NCI-H510A treated with DMSO at 0.1 percent for 48 hours (cell line): ENCODE results near the gene PHEX.
"Not testable (repeated sequence)": the region's sequence is repeated elsewhere in the genome, so short reads cannot be mapped to it uniquely, and the experiment has no call there.

ENCODE experiments used
- DNase-seq: peaks from one replicate; lab custom pipeline; 2025; lab: John Stamatoyannopoulos, UW

Gene PHEX

DNA sequence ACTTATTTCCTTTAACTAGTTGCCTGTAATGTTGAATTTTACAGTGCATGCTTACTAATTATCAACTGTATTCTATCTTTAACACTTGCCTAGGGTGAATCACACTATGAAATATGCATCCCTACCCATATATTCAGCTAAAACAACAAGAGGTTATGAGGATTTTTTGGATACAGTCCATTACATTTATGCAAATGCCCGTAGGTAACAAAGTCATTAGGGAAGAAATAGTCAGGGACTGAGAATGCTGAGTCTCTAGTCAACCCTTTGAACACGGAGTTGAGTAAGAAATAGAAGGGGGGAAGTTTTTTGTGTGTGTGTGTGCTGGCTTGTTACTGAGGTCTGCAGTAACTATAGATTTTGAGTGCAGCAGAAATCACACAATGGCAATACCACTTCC lies 214.5 kb downstream of the PHEX start:
- no peak for DNase-seq

DNA sequence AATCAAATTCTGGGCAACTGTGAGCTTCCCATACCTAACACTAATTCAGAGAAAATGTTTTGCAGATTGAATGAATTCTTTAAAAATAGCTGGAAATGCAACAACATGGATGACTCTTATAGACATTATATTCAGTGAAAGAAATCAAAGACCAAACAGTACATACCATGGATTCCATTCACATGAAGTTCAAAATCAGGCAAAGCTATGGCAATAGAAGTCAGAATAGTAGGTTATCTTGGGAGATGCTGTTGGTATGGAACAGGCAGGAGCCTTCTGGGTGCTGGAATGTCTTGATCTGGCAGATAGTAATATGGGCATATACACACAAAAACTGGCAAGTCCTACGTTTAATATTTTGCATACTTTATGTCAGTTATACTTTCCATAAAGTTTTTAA lies 215.0 kb downstream of the PHEX start:
- no peak for DNase-seq

DNA sequence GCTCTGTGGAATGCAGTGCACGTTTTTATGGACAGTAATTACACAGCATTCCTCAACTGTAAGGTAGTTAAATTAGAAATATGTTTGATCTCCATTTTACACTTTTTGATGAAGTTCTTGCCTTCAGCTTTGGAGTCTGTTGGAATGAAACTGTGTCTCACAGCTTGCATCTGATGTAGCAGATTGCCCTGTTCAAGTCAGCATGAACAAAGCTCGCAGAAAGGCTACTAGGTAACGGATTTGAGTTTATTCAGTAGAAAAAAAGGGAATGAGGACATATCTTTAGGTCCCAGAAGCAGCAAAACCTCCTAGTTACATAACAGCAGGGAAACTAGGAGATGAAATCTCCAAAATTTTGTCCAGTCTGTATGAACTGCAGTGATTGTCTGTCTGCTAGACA lies 216.3 kb downstream of the PHEX start:
- no peak for DNase-seq

- DNase-seq, result no peak
Measured at GRCh38 chrX:22249371-22249770, 217.2 kb downstream of the PHEX start.

- DNase-seq, result no peak
Measured at GRCh38 chrX:22268706-22269105, 236.6 kb downstream of the PHEX start.

DNA sequence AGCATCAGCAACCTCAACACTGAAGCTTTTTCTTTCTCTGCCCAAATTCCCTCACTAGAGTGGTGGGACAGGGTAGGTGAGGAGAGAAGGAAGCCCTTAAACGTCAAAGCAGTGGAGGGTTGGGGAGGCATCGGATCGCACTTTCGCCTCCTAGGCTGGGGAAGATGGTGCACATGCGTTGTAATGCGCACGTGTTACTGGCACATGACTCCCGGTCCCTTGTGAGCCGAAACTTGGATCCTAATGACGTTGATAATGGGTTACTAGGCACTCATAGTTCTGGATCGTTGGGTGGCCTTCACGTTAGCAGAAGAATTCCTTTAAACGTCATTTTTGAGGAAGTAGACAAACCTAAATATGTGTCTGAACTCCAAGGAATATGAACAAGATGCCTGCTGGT lies 240.5 kb downstream of the PHEX start, which contains the start of gene CBLL2:
TSS of gene CBLL2 (plus strand) at position 301 of the 400 bp plus-strand sequence. CDS start at position 380, 79 bp downstream.
- no peak for DNase-seq

DNA sequence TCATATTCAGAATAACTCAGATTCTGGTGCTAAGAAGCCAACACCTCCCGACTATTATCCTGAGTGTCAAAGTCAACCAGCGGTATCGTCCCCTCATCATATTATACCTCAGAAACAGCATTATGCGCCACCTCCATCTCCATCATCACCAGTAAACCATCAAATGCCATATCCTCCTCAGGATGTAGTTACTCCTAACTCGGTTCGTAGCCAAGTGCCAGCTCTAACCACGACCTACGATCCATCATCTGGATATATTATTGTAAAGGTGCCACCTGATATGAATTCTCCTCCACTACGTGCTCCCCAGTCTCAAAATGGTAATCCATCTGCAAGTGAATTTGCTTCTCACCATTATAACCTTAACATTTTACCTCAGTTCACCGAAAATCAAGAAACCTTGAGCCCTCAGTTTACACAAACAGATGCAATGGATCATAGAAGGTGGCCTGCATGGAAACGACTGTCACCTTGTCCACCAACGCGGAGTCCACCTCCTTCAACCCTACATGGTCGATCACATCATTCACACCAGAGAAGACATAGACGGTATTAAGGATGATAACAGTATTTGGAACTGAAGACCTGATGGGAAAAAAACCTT lies 241.7 kb downstream of the PHEX start:
- DNase-seq, result no peak

DNA sequence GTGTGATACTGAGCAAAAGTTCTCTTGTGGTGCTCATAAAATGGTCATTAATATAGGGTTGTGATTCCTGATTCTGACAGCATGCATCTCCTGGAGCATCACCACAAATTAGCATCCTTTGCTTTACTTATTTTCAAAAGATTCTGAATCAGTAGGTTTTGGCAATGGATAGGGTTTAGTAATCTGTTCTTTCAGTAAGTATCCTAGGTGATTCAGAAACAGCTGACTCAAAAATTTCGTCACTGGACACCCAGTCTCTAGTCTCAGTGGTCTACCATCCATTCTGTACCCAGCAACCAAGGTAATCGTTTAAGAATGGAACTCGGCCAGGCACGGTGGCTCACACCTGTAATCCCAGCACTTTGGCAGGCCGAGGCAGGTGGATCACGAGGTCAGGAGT lies 244.7 kb downstream of the PHEX start:
- DNase-seq, result no peak

DNA sequence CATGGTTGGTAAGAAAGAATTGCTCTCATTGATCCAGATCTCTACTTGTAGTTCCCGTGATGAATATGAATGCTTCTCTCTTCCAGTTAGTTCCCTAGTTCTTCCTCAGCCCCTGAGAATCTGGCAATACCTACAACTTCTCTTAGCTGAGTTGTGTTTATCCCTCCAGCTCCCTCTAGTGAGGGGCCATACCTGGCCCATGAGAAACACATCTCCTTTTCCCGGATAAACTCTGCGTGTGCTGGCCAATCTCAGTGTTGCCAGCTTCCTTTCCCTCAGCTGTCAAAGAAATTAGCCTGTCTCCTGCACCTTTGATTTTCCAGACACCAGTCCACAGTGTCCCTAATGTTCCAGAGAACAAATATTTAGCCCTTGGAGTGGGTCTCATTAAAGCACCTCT lies 246.2 kb downstream of the PHEX start:
- no peak for DNase-seq

- not testable (repeated sequence) for DNase-seq
Measured at GRCh38 chrX:22289209-22289608, 257.1 kb downstream of the PHEX start.

GRCh38 chrX:22296871-22297270 lies 264.7 kb downstream of the PHEX start:
- DNase-seq, result no peak

DNA sequence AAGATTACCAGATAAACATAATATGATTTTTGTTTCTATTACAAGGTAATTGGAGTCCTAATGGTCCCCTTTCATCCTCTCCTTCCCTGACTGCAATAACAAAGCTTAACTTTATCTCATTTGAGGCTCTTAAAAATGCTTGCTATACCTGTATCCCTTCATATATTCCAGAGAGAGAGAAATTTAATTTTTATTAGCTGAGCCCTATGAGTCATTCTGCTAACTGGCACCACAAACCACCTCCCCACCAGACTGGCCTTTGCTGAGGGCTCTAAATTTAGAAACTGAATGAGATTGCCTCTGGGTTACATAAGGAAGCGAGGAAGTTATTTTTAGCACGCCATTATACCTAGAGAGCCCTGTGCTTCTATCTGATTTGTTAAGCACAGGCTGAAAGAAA lies 268.0 kb downstream of the PHEX start:
- DNase-seq, result peak; percentile 32
